ENCODE data around the gene HIBCH. TPM values are rescaled to one million over a fixed set of nuclear protein-coding genes. Genes with fewer than 3 reads are reported as not detected.

The HIBCH gene
- total and polyA plus RNA-seq, 2 experiments from 2014 or later = 25.7 to 42.3 TPM

GRCh38 chr2:190342611-190343010, 23.0 kb upstream of the HIBCH start:
- peaks cover 23% of the 10 kb centered on the region for H3K4me1 Mint-ChIP-seq
- no peaks in the 10 kb centered on the region for H3K36me3 Mint-ChIP-seq (ENCODE audit: low read depth)
- 0 out of 2 replicates have a peak overlapping the region, but pooled peaks have one; percentile 82 for H3K4me2 ChIP-seq
- peaks cover 17% of the 10 kb centered on the region for H3K27me3 Mint-ChIP-seq (ENCODE audit: insufficient read depth, low read depth, poor library complexity)
- peak overlapping the region; percentile 40; the same call in 1 of the 2 replicates for H2AFZ ChIP-seq
- ATAC-seq = no peak
- H3K4me3 Mint-ChIP-seq = 0 out of 3 replicates have a peak overlapping the region, but pooled peaks have one; percentile 78
- TF ChIP-seq ZNF462 (CRISPR knock-in tag; IDR thresholded peaks at IDR 0.05) = 0 out of 2 replicates have a peak, but pooled peaks have one; percentile 23
- TF ChIP-seq EZH2 (IDR thresholded peaks at IDR 0.05; ENCODE audit: low read depth, unreplicated experiment) = no peak
- TF ChIP-seq NANOG (IDR thresholded peaks at IDR 0.05; ENCODE audit: borderline replicate concordance) = no peak
- H3K4me3 ChIP-seq = no peak overlapping the region
- peaks cover 6% of the 10 kb centered on the region for H3K4me1 ChIP-seq (ENCODE audit: insufficient read depth)
- H3K27me3 ChIP-seq (ENCODE audit: insufficient read depth) = peaks cover 21% of the 10 kb centered on the region
- no peak for DNase-seq (ENCODE audit: low spot score)
- no peaks in the 10 kb centered on the region for H3K36me3 ChIP-seq (ENCODE audit: insufficient read depth)
- H3K9me2 ChIP-seq (ENCODE audit: insufficient read depth) = no peaks in the 10 kb centered on the region
- H3F3A ChIP-seq (replicated peaks; ENCODE audit: low read depth) = no peaks in the 10 kb centered on the region
- no peaks in the 10 kb centered on the region for H3K79me2 ChIP-seq (replicated peaks; ENCODE audit: insufficient read depth)
- H3K9me3 Mint-ChIP-seq = no peaks in the 10 kb centered on the region; the same call in 2 of the 3 replicates
- no peak overlapping the region for H3K27ac Mint-ChIP-seq
- H4K20me1 ChIP-seq (replicated peaks; ENCODE audit: insufficient read depth) = no peaks in the 10 kb centered on the region
- no peak overlapping the region for H3K27ac ChIP-seq (ENCODE audit: low read depth)

- Mint-ChIP-seq H3K27ac (peak overlapping the region; percentile 75; the same call in 1 of the 2 replicates), H3K27me3 (ENCODE audit: insufficient read depth, low read depth, poor library complexity) (peaks cover 17% of the 10 kb centered on the region), H3K9me3 (no peaks in the 10 kb centered on the region; the same call in 2 of the 3 replicates), H3K4me3 (peak overlapping the region; percentile 41; the same call in 1 of the 3 replicates), H3K36me3 (ENCODE audit: low read depth) (no peaks in the 10 kb centered on the region), H3K4me1 (peaks cover 23% of the 10 kb centered on the region)
- Histone ChIP-seq H3K9me2 (ENCODE audit: insufficient read depth) (no peaks in the 10 kb centered on the region), H3K27me3 (ENCODE audit: insufficient read depth) (peaks cover 21% of the 10 kb centered on the region), H3K4me2 (no peak overlapping the region), H3K27ac (ENCODE audit: low read depth) (no peak overlapping the region), H2AFZ (no peak overlapping the region), H4K20me1 (replicated peaks; ENCODE audit: insufficient read depth) (no peaks in the 10 kb centered on the region), H3K4me1 (ENCODE audit: insufficient read depth) (peaks cover 6% of the 10 kb centered on the region), H3K36me3 (ENCODE audit: insufficient read depth) (no peaks in the 10 kb centered on the region), H3K79me2 (replicated peaks; ENCODE audit: insufficient read depth) (no peaks in the 10 kb centered on the region), H3K4me3 (no peak overlapping the region), H3F3A (replicated peaks; ENCODE audit: low read depth) (no peaks in the 10 kb centered on the region)
- ATAC-seq (peak; percentile 40), DNase-seq (ENCODE audit: low spot score) (peak; percentile 79)
- no peak for TF ChIP-seq CTCF (conservative IDR thresholded peaks at IDR 0.05; ENCODE audit: low read depth in 2 of 2)
Observed at GRCh38 chr2:190340369-190340768, 20.7 kb upstream of the HIBCH start.
